Tibial nerve (tissue), 4 donors: ENCODE results near the gene WNT4. TPM values are rescaled to one million over a fixed set of nuclear protein-coding genes. Genes with fewer than 3 reads are reported as not detected.

ENCODE experiments used
- DNase-seq, 2 donors: peaks; one replicate each; pipeline ENCODE4 v3.0.0-alpha.2; 2019; ENCODE audit warnings: low spot score in 2 of 2
- H3K27ac ChIP-seq, 4 donors: fragments of 200-600 bp; sonication (generic) in 3 of 4; one replicate each; pipeline ENCODE4 v1.5.1; 2017 to 2019; ENCODE audit warnings: mild to moderate bottlenecking in 1 of 4
- H3K27me3 ChIP-seq, 2 donors: fragments of 200-600 bp; sonication (generic) in 1 of 2; one replicate each; pipeline versions ENCODE4 v1.5.1 to v1.6.0; 2017 to 2019
- H3K36me3 ChIP-seq, 3 donors: fragments of 200-600 bp; sonication (generic); one replicate each; pipeline ENCODE4 v1.5.1; 2018 to 2019
- H3K4me1 ChIP-seq, 4 donors: fragments of 200-600 bp; sonication (generic) in 3 of 4; one replicate each; pipeline ENCODE4 v1.5.1; 2017 to 2019
- H3K4me3 ChIP-seq, 4 donors: fragments of 200-600 bp; sonication (generic) in 3 of 4; one replicate each; pipeline ENCODE4 v1.5.1; 2017 to 2019; ENCODE audit warnings: mild to moderate bottlenecking in 1 of 4, moderate library complexity in 1 of 4
- H3K9me3 ChIP-seq, 4 donors: fragments of 200-600 bp; sonication (generic) in 3 of 4; one replicate each; pipeline ENCODE4 v1.5.1; 2017 to 2019
- EP300 ChIP-seq, 2 donors: sonication (generic); formaldehyde crosslinking; IDR thresholded peaks; one replicate each; pipeline ENCODE4 v1.6.1; 2017; ENCODE audit warnings: antibody characterized with exemption in 2 of 2, mild to moderate bottlenecking in 1 of 2
- POLR2A ChIP-seq, 2 donors: fragments of 450-650 bp; IDR thresholded peaks; one replicate each; pipeline ENCODE4 v1.6.1; 2017; ENCODE audit warnings: antibody characterized with exemption in 2 of 2, mild to moderate bottlenecking in 2 of 2, moderate library complexity in 2 of 2
- WGBS, 2 donors: methylation state at CpG; one replicate each; pipeline ENCODE4 v1.1.5; 2018; 5-methylcytosine and 5-hydroxymethylcytosine counted together
- total RNA-seq, 4 donors: library from RNA; depleted of rRNA; stranded (reverse); fragments of >200 nt; gene quantifications; one replicate each; pipeline ENCODE4 v1.1.0, GENCODE V29; 2016
- TF ChIP-seq, protein P1 (sequence below), 5 experiments: fragments of 200-600 bp in 3 of 5; fragments of 450-650 bp in 2 of 5; sonication (generic) in 3 of 5; IDR thresholded peaks; one replicate each; pipeline ENCODE4 v1.5.1; 2016 to 2019; ENCODE audit warnings: antibody characterized with exemption in 5 of 5, mild to moderate bottlenecking in 3 of 5, moderate library complexity in 2 of 5

The WNT4 gene
- total RNA-seq, 4 donors from 2014 or later, result under 0.01 to 0.63 (median 0.20) TPM; not detected in 1

DNA sequence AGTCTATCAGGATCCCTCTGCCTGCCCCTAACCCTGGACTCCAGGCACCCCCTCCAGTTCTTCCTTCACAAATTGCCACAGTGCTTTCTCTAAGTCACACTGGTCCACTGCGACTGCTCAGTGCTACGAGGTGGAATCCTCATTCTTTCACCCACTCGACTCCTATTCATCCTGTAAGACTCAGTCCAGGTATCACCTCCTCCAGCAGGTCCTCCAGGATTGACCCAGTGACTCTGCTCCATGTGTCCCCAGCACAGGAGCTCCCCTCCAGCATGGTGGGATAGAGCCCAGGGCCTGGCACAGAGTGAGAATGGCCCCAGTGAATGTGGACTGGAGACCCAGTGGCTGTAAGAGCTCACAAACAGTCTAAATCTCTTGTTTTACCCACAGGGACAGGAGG, 45.5 kb upstream of the WNT4 start:
- Histone ChIP-seq H3K4me1 (no peaks in the 10 kb centered on the region), H3K4me3 (no peak overlapping the region), H3K27me3 (peaks cover 0 to 32% of the 10 kb centered on the region in 2 donors), H3K27ac (no peak overlapping the region), H3K9me3 (no peaks in the 10 kb centered on the region), H3K36me3 (no peaks in the 10 kb centered on the region)
- TF ChIP-seq, protein P1, sequence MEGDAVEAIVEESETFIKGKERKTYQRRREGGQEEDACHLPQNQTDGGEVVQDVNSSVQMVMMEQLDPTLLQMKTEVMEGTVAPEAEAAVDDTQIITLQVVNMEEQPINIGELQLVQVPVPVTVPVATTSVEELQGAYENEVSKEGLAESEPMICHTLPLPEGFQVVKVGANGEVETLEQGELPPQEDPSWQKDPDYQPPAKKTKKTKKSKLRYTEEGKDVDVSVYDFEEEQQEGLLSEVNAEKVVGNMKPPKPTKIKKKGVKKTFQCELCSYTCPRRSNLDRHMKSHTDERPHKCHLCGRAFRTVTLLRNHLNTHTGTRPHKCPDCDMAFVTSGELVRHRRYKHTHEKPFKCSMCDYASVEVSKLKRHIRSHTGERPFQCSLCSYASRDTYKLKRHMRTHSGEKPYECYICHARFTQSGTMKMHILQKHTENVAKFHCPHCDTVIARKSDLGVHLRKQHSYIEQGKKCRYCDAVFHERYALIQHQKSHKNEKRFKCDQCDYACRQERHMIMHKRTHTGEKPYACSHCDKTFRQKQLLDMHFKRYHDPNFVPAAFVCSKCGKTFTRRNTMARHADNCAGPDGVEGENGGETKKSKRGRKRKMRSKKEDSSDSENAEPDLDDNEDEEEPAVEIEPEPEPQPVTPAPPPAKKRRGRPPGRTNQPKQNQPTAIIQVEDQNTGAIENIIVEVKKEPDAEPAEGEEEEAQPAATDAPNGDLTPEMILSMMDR (IDR thresholded peaks at IDR 0.05), result no peak
- no peak for TF ChIP-seq EP300 (IDR thresholded peaks at IDR 0.05)
- no peak for TF ChIP-seq POLR2A (IDR thresholded peaks at IDR 0.05)
- DNase-seq, result no peak
- WGBS, 2 donors, result 92% methylated on average over 3 of the region's 3 CpGs

GRCh38 chr1:22186311-22186710, 43.4 kb upstream of the WNT4 start:
- no peak overlapping the region for H3K4me3 ChIP-seq
- H3K36me3 ChIP-seq, result no peaks in the 10 kb centered on the region
- no peaks in the 10 kb centered on the region for H3K9me3 ChIP-seq
- DNase-seq, result no peak
- TF ChIP-seq, protein P1 (IDR thresholded peaks at IDR 0.05), result no peak
- TF ChIP-seq POLR2A (IDR thresholded peaks at IDR 0.05) (no peak), EP300 (IDR thresholded peaks at IDR 0.05) (no peak)
- H3K4me1 ChIP-seq, result no peaks in the 10 kb centered on the region
- H3K27me3 ChIP-seq, result peaks cover 0 to 49% of the 10 kb centered on the region in 2 donors
- no peak overlapping the region for H3K27ac ChIP-seq
- 81 to 82% methylated on average over 7 of the region's 7 CpGs for WGBS, 2 donors

- no peaks in the 10 kb centered on the region for H3K9me3 ChIP-seq
- DNase-seq, result no peak
- H3K4me1 ChIP-seq, result no peaks in the 10 kb centered on the region
- H3K27me3 ChIP-seq, result peaks cover 0 to 49% of the 10 kb centered on the region in 2 donors
- H3K36me3 ChIP-seq, result no peaks in the 10 kb centered on the region
- 45 to 48% methylated on average over 16 to 20 of the region's 21 CpGs for WGBS, 2 donors
- no peak overlapping the region for H3K27ac ChIP-seq
- H3K4me3 ChIP-seq, result no peak overlapping the region
- TF ChIP-seq POLR2A (IDR thresholded peaks at IDR 0.05), result no peak
- no peak for TF ChIP-seq EP300 (IDR thresholded peaks at IDR 0.05)
Observed at GRCh38 chr1:22184892-22185612, 42.2 kb upstream of the WNT4 start.

- no peak overlapping the region for H3K4me3 ChIP-seq
- no peaks in the 10 kb centered on the region for H3K36me3 ChIP-seq
- no peak overlapping the region for H3K27ac ChIP-seq
- TF ChIP-seq, protein P1 (IDR thresholded peaks at IDR 0.05), result no peak
- TF ChIP-seq EP300 (IDR thresholded peaks at IDR 0.05) (no peak), POLR2A (IDR thresholded peaks at IDR 0.05) (no peak)
- no peaks in the 10 kb centered on the region for H3K4me1 ChIP-seq
- peaks cover 0 to 2% (median 0%) of the 10 kb centered on the region in 4 donors for H3K9me3 ChIP-seq
- 95% methylated on average over 1 of the region's 1 CpG for WGBS, 2 donors
- peaks cover 0 to 49% of the 10 kb centered on the region in 2 donors for H3K27me3 ChIP-seq
- DNase-seq, result no peak
Observed at GRCh38 chr1:22184454-22184853, 41.6 kb upstream of the WNT4 start.

DNA sequence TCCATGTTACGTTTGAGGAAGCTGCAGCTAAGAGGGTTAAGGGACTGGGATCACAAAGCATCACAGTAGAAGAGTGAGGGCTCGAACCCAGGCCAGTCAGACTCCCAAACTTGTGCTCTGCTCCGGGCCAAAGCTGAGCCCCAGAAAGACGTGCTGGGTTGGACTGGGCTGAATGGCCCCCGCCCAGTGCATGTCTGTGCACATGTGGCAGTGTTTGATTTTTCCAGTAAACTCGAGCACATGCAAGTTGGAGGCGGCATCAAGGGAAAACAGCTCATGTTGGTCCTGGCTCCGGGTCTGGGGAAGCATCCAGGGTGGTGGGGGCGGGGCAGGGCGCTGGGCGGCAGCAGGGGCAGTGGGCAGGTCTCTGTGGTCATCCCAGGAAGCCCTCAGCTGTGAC, 39.8 kb upstream of the WNT4 start:
- Histone ChIP-seq H3K36me3 (no peaks in the 10 kb centered on the region), H3K27ac (no peak overlapping the region), H3K4me3 (no peak overlapping the region), H3K4me1 (no peaks in the 10 kb centered on the region), H3K27me3 (peaks cover 0 to 45% of the 10 kb centered on the region in 2 donors), H3K9me3 (peaks cover 0 to 8% (median 0%) of the 10 kb centered on the region in 4 donors)
- no peak for TF ChIP-seq POLR2A (IDR thresholded peaks at IDR 0.05)
- no peak for TF ChIP-seq EP300 (IDR thresholded peaks at IDR 0.05)
- TF ChIP-seq, protein P1 (IDR thresholded peaks at IDR 0.05), result no peak
- WGBS, 2 donors, result 36 to 52% methylated on average over 9 to 11 of the region's 11 CpGs
- no peak for DNase-seq
